Central memory CD8-positive, alpha-beta T cell (primary cell): ENCODE measurements around the gene TMCO4.
A peak's percentile ranks its signal among the peaks of the same experiment; 100 is the strongest.

ENCODE experiments used
- ATAC-seq: fragments of 150-1000 bp; cut with Tn5 transposase; replicated peaks from 2 replicates; pipeline ENCODE4 v1.10.0; 2022; ENCODE audit warnings: mild to moderate bottlenecking, moderate FRiP score, moderate number of reproducible peaks; ENCODE audit not compliant: poor library complexity, severe bottlenecking; ENCODE audit errors: extremely low read depth
- DNase-seq, 2 donors: peaks; one replicate each; pipeline ENCODE4 v3.0.0; 2021; ENCODE audit warnings: low spot score in 2 of 2
- H3K27ac Mint-ChIP-seq: one replicate; pipeline ENCODE4 v1.8.0; 2022; ENCODE audit warnings: low read depth, mild to moderate bottlenecking, moderate library complexity, mixed read lengths
- H3K27me3 Mint-ChIP-seq: one replicate; pipeline ENCODE4 v1.8.0; 2022; ENCODE audit warnings: mixed read lengths
- H3K36me3 Mint-ChIP-seq: one replicate; pipeline ENCODE4 v1.8.0; 2022; ENCODE audit warnings: mild to moderate bottlenecking, moderate library complexity, mixed read lengths; ENCODE audit not compliant: insufficient read depth
- H3K4me1 Mint-ChIP-seq: one replicate; pipeline ENCODE4 v1.8.0; 2022; ENCODE audit warnings: mixed read lengths
- H3K4me3 Mint-ChIP-seq: one replicate; pipeline ENCODE4 v1.8.0; 2022; ENCODE audit warnings: mild to moderate bottlenecking, moderate library complexity, mixed read lengths
- H3K9me3 Mint-ChIP-seq: one replicate; pipeline ENCODE4 v1.8.0; 2022; ENCODE audit warnings: mixed read lengths

Gene TMCO4

DNA sequence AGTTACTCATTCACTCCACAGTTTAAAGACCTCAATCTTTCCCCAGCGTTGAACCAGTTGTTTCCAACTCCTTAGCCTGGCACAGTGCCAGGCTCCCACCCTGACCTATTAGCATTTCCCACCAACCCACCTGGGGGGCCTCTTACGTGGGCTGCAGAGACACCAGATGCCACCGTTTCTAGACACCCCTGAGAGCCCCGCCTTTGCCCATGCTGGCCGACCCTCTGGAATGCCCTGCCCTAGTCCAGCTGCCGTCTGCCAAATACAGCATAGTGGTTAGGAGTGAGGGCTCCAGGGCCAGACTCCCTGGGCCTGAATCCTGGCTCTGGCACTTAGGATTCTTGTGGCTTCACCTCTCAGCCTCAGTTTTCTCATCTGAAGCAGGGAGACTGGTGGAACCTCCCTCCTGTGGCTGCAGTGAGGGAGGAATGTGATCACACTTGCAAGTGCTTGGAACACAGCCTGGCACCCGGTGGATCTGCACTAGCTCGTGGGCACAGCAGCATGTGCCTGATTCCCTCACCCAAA is 65.2 kb downstream of the TMCO4 start:
- H3K4me3 Mint-ChIP-seq, result no peak overlapping the region
- no peak overlapping the region for H3K27ac Mint-ChIP-seq
- DNase-seq (no peak), ATAC-seq (no peak)
- H3K27me3 Mint-ChIP-seq, result no peaks in the 10 kb centered on the region
- H3K36me3 Mint-ChIP-seq, result peaks cover 4% of the 10 kb centered on the region
- H3K9me3 Mint-ChIP-seq, result peaks cover 9% of the 10 kb centered on the region
- no peaks in the 10 kb centered on the region for H3K4me1 Mint-ChIP-seq

DNA sequence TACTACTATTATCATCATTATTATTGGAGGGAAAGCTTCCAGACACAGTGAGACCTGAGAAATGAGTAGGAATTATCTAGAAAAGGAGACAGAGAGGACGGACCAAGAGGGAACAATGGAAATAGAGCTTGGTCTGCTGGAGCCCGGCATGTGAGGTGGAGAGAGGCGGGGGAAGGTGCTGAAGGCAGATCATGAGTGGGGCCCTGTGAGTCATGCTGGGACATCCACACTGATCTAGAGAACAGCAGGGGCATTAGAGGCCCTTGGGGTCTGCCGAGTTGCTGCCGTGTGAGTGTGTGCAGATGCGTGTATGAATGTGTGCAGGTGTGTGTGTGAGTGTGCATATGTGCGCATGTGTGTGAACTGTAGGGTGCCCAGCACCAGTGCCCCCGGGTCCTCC is 65.7 kb downstream of the TMCO4 start:
- no peaks in the 10 kb centered on the region for H3K27me3 Mint-ChIP-seq
- H3K36me3 Mint-ChIP-seq, result peaks cover 4% of the 10 kb centered on the region
- no peaks in the 10 kb centered on the region for H3K4me1 Mint-ChIP-seq
- peak overlapping the region; percentile 35 for H3K27ac Mint-ChIP-seq
- ATAC-seq (no peak), DNase-seq (no peak)
- no peak overlapping the region for H3K4me3 Mint-ChIP-seq
- H3K9me3 Mint-ChIP-seq, result peaks cover 9% of the 10 kb centered on the region

DNA sequence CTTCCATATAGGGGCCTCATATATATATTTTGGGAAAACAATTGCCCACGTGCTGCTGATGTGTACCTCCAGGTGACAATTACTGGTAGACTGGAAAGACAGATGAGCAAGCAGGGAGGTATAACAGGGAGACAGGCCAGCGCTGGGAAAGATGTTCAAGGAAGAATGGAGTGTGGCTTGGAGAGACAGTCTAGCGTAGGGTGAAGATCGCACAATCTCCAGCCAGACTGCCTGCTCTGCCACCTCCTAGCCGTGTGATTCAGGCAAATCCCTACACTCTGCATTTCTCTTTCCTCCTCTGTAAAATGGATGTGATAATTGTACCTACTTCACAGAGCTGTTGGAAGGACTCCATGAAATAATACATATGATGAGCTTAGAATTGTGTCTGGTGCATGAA is 66.1 kb downstream of the TMCO4 start:
- no peak for ATAC-seq

GRCh38 chr1:19731311-19731821 is 68.3 kb downstream of the TMCO4 start:
- Mint-ChIP-seq H3K36me3 (peaks cover 3% of the 10 kb centered on the region), H3K4me1 (no peaks in the 10 kb centered on the region), H3K27me3 (no peaks in the 10 kb centered on the region), H3K4me3 (no peak overlapping the region), H3K9me3 (peaks cover 9% of the 10 kb centered on the region), H3K27ac (no peak overlapping the region)
- ATAC-seq (no peak), DNase-seq (no peak)

More for the DNA sequence above, 66.1 kb downstream of the TMCO4 start:
- Mint-ChIP-seq H3K27me3 (no peaks in the 10 kb centered on the region), H3K9me3 (peaks cover 9% of the 10 kb centered on the region), H3K4me1 (no peaks in the 10 kb centered on the region), H3K36me3 (peaks cover 4% of the 10 kb centered on the region), H3K27ac (peak overlapping the region; percentile 35), H3K4me3 (no peak overlapping the region)
- no peak for DNase-seq

GRCh38 chr1:19730793-19731192 is 68.9 kb downstream of the TMCO4 start:
- Mint-ChIP-seq H3K27ac (no peak overlapping the region), H3K4me3 (no peak overlapping the region), H3K36me3 (peaks cover 3% of the 10 kb centered on the region), H3K9me3 (peaks cover 9% of the 10 kb centered on the region), H3K27me3 (no peaks in the 10 kb centered on the region), H3K4me1 (no peaks in the 10 kb centered on the region)
- ATAC-seq, result no peak
- no peak for DNase-seq

DNA sequence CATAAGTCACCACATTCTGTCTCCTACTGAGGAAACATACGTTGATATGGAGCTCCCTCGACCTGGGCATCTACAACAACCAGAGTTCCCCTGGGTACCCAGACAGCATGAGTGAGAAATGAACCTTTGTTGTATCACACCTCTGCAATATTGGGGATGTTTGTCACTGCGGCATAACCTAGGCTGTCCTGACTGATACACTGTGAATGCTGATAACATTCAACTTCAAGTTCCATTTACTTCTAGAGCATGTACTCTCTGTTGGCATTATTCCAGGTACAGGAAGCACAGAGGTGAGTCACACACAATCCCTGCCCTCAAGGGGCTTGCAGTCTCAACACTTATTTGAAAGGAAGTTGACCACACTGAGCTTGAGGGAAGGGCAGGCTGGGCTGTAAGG is 69.5 kb downstream of the TMCO4 start:
- ATAC-seq (no peak), DNase-seq (no peak)
- H3K36me3 Mint-ChIP-seq, result peaks cover 3% of the 10 kb centered on the region
- H3K9me3 Mint-ChIP-seq, result peaks cover 9% of the 10 kb centered on the region
- no peaks in the 10 kb centered on the region for H3K4me1 Mint-ChIP-seq
- no peaks in the 10 kb centered on the region for H3K27me3 Mint-ChIP-seq
- H3K4me3 Mint-ChIP-seq, result no peak overlapping the region
- no peak overlapping the region for H3K27ac Mint-ChIP-seq

- no peak for DNase-seq
- H3K36me3 Mint-ChIP-seq, result peaks cover 4% of the 10 kb centered on the region
- no peaks in the 10 kb centered on the region for H3K4me1 Mint-ChIP-seq
- peaks cover 9% of the 10 kb centered on the region for H3K9me3 Mint-ChIP-seq
- no peaks in the 10 kb centered on the region for H3K27me3 Mint-ChIP-seq
- ATAC-seq, result no peak
- no peak overlapping the region for H3K4me3 Mint-ChIP-seq
- H3K27ac Mint-ChIP-seq, result no peak overlapping the region
Observed at GRCh38 chr1:19728413-19729145, 71.1 kb downstream of the TMCO4 start.

DNA sequence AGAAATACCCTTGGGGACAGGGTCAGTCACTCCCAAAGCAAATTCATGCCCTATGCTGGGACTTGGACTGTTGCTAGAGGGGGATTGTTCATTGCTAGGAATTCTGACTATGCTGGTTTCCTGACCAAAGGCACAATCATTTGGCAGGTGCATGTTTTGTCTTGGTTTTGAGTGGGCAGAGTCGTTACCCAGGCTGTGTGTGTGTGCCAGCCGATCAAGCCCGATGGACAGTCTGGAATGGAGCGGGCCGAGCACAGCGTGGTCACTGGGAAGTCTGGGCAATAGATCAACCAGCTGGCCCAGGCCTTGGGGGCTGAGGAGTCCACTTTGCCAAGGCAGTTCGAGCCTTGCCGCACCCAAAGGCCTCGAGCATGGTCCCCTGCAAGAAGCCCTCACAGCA is 74.1 kb downstream of the TMCO4 start:
- Mint-ChIP-seq H3K9me3 (peaks cover 4% of the 10 kb centered on the region), H3K27ac (no peak overlapping the region), H3K27me3 (no peaks in the 10 kb centered on the region), H3K4me3 (no peak overlapping the region), H3K36me3 (peaks cover 3% of the 10 kb centered on the region), H3K4me1 (no peaks in the 10 kb centered on the region)
- DNase-seq, result no peak
- no peak for ATAC-seq

DNA sequence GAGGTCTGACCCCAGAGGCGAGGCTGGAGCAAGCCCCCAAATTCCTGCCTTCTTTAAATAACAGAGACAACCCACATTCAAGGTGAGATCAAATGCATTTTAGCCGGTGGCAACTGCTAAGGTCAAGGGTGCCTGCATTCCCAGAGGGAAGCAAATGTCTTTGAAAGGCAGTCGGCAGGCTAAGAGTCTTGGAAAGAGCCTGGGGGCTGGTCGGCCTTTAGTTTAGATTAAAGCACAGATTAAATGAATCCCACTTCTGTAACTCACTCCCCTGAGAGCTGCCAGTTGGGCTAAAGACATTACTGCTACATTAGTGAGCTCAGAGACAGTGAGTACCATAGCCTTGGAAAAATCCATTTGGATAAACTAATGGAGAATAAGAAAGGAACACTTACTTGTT is 75.8 kb downstream of the TMCO4 start:
- H3K4me1 Mint-ChIP-seq, result no peaks in the 10 kb centered on the region
- no peaks in the 10 kb centered on the region for H3K27me3 Mint-ChIP-seq
- DNase-seq, result no peak
- no peak overlapping the region for H3K4me3 Mint-ChIP-seq
- H3K27ac Mint-ChIP-seq, result no peak overlapping the region
- no peaks in the 10 kb centered on the region for H3K9me3 Mint-ChIP-seq
- H3K36me3 Mint-ChIP-seq, result peaks cover 3% of the 10 kb centered on the region
- no peak for ATAC-seq

- DNase-seq, result no peak
- H3K27me3 Mint-ChIP-seq, result no peaks in the 10 kb centered on the region
- no peak overlapping the region for H3K4me3 Mint-ChIP-seq
- H3K9me3 Mint-ChIP-seq, result no peaks in the 10 kb centered on the region
- H3K4me1 Mint-ChIP-seq, result no peaks in the 10 kb centered on the region
- ATAC-seq, result no peak
- no peak overlapping the region for H3K27ac Mint-ChIP-seq
- H3K36me3 Mint-ChIP-seq, result peaks cover 3% of the 10 kb centered on the region
Observed at GRCh38 chr1:19720973-19721372, 78.7 kb downstream of the TMCO4 start.

GRCh38 chr1:19720174-19720573 is 79.5 kb downstream of the TMCO4 start:
- no peak for ATAC-seq
- Mint-ChIP-seq H3K4me3 (no peak overlapping the region), H3K9me3 (no peaks in the 10 kb centered on the region), H3K36me3 (peaks cover 5% of the 10 kb centered on the region), H3K27ac (no peak overlapping the region), H3K4me1 (peaks cover 7% of the 10 kb centered on the region), H3K27me3 (no peaks in the 10 kb centered on the region)
- DNase-seq, result no peak

DNA sequence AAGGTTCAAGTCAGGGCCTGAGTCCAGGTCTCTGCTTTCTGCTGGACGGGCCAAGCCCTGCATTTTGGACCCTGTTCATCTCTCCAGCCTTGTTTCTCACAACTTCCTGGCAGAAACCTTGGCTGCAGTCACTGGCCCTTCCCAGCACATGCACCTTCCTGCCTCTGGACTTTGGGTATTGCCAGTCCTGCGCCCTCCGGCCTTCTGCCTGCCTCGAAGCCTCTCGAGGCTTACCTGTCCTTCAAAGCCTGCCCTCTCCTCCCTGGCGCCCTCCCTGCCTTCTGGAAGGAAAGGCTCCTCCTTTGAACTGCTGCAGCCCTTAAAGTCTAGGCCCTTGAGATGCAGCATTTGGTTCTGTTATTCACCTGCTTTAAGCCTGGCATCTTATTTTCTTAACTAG is 82.2 kb downstream of the TMCO4 start:
- Mint-ChIP-seq H3K27ac (no peak overlapping the region), H3K4me1 (peaks cover 7% of the 10 kb centered on the region)
- no peak for ATAC-seq

More for the DNA sequence above, 82.2 kb downstream of the TMCO4 start:
- Mint-ChIP-seq H3K9me3 (no peaks in the 10 kb centered on the region), H3K36me3 (peaks cover 7% of the 10 kb centered on the region), H3K27me3 (no peaks in the 10 kb centered on the region), H3K4me3 (no peak overlapping the region)
- DNase-seq, result no peak
